AG08395 (cell line): ENCODE measurements around the gene PLEKHA8.

Source experiments
- DNase-seq: peaks from one replicate; pipeline ENCODE4 v3.0.0; 2012; ENCODE audit warnings: mixed read lengths, low spot score

Gene PLEKHA8

DNA sequence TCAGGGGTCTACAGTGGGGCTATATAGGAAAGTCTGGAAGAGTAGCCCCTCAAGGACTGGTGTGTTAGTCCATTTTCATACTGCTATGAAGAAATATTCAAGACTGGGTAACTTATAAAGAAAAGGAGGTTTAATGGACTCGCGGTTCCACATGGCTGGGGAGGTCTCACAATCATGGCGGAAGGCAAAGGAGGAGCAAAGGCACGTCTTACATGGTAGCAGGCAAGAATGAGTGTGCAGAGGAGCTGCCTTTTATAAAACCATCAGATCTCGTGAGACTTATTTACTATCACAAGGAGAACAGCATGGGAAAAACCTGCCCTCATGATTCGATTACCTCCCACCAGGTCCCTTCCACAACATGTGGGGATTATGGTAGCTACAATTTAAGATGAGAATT is 4.7 kb upstream of the PLEKHA8 start:
- DNase-seq = no peak

GRCh38 chr7:30026229-30027064 is 1.8 kb upstream of the PLEKHA8 start, which contains the start of gene FKBP14:
TSS of gene FKBP14 (minus strand) at chr7:30026702. CDS start at chr7:30026508, 194 bp downstream.
- DNase-seq = peak; percentile 98

DNA sequence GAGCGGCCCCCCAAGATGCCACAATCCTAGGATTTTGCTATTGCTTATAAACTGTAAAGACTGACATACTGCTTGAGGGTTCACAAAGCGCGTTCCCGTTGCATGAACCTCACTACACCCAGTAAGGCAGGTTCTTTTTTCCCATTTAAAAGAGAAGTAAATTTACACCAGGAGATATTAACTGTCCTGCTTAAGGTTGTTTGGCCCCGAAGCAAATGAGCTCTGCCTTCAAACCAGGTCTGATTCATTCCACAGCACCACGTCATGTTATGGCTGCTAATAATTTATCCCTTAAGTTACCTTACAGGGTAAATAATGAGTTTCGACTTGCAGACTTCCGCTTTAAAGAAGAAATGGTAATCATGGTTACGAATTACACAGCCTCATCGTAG is 1.2 kb upstream of the PLEKHA8 start:
- DNase-seq = no peak

DNA sequence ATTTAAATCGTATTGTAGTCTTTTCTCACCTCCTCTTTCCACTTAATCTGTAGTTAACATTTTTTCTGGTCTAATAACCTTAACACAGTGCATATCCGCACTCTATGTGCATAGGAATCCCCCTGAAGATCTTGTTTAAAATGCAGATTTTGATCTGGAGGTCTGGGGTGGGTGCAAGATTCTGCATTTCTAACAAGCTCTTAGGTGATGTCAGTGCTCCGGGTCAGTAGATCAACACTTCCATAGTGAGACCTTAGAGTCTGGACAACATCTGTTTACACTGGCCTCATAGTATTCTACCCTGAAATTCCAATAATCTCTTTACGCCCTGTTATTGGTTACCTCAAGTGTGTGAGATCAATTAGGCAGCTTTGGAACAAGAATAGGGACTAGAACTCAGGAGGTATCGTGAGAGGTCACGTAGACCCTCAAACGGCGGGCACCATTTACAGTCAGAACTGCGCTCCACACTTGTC is 434 bp upstream of the PLEKHA8 start:
- DNase-seq = no peak

- peak; percentile 20 for DNase-seq
Observed at GRCh38 chr7:30028749-30029635, 780 bp downstream of the PLEKHA8 start.

GRCh38 chr7:30029696-30030095 is 1.5 kb downstream of the PLEKHA8 start:
- DNase-seq = no peak

DNA sequence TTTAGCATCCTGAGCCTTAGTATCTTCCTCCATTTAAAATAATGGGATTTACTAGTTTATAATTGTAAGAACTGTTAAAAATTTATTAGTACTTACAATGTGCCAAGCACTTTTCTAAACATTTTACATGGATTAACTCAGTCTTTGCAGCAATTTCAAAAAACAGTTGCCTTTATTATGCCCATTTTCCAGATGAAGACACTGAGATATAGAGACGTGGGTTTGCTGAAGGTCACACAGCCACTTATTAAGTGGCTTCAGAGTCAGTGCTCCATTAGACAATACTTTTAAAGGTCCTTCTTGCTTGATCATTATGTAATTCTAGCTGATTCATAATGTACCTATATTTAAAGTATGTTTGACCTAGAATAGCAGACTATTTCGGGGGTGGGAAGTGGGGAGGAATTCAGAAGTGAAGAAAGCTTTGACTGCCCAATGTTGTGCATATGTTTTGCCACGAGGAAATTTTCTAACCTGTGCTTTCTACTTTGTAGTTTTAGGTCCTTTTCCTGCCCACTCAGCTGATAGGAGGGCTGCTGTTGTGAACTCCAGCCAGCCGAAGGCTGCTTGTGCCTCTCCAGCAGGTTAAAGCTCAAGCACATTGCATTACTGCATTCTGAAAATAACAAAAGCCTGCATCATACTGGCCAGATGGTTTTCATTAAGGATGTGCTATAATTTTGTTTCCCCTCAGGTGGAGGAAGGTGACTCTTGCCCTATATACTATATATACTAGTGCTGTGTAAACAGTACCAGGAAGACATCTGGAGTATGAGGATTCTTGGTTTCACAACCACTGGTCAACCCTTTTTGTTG is 4.3 kb downstream of the PLEKHA8 start:
- peak; percentile 14 for DNase-seq

- DNase-seq = no peak
Observed at GRCh38 chr7:30034501-30034900, 6.3 kb downstream of the PLEKHA8 start.

GRCh38 chr7:30036220-30036619 is 8.0 kb downstream of the PLEKHA8 start:
- DNase-seq = no peak

DNA sequence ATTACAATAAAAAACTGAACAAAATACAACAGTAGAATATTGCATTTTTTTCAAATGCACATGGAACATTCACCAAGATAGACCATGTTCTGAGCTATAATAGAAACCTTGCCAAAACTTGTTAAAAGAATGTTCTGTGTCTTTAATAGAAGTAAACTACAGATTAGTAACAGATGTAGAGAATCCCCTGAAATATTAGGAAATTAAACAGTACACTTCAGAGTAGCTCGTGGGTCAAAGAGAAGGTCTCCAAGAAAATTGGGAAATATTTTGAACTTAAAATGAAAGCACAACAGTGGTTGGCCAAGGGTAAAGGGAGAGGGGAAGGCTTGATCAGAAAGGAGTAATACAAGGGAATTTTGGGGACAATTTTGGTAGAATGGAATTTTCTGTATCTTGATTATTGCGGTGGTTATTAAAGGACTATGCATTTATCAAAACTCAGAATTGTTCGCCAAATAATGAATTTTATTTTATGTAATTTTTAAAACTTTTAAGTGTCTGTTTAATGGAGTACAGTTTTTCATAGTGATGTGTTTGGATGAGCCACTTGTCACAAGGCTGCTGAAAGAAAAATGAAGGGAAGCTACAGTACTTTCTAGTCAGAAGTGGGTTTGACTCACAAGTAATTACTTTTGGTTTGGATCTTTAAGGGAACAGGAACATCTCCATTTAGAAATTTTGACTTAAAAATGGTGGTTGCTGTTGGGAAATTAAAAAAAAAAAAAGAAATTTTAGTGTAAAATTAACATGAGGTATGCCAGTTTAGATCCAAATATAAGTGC is 10.2 kb downstream of the PLEKHA8 start:
- peak; percentile 23 for DNase-seq

DNA sequence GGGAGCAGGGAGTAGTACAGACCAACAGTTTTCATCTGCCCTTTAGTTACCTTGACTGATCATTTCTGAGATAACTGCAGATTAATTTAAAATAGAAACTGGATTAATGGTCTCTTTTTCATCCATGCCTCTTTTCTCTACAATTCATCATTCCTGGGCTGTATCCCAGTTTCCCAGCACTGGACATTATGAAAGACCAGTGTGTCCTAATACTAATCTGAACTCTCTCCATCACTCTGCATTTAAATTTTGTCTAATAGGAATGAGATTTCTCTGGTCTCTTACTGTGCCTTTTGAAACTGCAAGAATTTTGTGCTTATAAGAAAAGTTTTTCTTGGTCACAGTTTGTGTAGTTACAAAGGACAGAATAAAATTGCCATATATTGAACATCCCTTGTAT is 12.7 kb downstream of the PLEKHA8 start:
- DNase-seq = no peak

DNA sequence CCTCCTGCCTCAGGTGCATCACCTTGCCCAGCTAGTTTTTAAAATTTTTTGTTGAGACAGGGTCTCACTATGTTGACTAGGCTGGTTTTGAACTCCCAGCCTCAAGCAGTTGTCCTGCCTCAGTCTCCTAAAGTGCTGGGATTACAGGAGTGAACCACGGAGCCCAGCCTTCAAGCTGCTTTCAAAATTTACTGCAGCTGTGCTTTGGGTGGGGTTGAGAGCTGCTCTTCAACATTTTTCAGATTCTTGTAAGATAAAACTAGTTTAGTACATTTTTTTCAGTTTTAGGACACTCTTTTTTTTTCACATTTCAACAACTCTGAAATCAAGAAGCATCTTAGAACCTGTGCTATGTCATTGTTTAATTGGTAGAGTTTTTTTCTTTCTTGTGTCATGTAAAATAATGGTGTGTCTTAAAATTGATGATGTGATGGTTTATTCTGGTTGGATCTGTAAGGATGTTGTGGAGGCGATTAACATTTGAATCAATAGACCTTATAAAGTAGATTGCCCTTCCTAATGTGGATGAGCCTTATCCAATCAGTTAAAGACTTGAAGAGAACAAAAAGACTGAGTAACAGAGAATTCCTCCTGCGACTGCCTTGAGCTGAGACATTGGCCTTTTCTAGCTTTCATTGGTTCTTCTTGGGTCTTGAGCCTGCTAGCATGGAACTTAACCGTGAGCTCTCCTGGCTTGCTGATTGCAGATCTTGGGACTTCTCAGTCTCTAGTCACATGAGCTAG is 13.5 kb downstream of the PLEKHA8 start:
- no peak for DNase-seq

- no peak for DNase-seq
Observed at GRCh38 chr7:30046127-30046770, 18.0 kb downstream of the PLEKHA8 start.

DNA sequence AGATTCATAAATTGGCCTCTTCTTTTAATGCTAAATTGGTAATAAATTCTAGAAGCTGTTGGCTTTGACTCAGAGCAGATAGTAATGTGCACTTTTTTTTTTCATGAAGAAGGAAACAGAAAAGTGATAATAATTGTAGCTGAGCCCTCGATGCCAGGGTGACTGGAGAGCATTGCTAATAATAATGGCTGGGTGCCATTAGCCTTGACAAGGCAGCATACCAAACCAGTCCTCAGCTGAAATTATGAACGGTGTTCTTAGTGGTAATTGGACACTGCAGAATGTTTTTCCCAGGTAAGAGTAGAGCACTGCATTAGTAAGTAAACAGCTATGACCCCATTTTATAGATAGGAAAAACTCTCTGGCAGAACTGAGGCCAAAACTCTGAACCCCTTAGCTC is 18.9 kb downstream of the PLEKHA8 start:
- no peak for DNase-seq

GRCh38 chr7:30048582-30048981 is 20.4 kb downstream of the PLEKHA8 start:
- no peak for DNase-seq

- DNase-seq = no peak
Observed at GRCh38 chr7:30049173-30049572, 21.0 kb downstream of the PLEKHA8 start.

DNA sequence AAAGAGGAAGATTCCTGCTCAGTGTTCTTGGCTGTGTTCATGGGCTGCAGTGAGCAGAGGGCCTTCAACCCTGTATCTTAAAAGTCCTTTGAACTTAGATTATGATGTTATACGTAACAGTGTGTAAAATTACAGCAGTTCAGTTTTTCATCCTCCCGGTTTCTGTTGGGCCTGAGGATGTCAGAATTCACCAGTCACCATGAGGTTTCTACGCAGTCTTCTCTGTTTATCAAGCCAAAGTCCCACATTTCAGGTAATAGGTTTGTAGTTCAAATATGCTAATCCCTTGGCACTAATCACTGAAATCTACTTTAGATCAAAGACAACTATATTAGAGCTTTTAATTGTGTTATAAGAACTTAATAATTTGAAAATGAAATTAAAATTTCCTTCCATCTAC is 24.9 kb downstream of the PLEKHA8 start:
- no peak for DNase-seq

- DNase-seq = no peak
Observed at GRCh38 chr7:30057741-30058140, 29.5 kb downstream of the PLEKHA8 start.

DNA sequence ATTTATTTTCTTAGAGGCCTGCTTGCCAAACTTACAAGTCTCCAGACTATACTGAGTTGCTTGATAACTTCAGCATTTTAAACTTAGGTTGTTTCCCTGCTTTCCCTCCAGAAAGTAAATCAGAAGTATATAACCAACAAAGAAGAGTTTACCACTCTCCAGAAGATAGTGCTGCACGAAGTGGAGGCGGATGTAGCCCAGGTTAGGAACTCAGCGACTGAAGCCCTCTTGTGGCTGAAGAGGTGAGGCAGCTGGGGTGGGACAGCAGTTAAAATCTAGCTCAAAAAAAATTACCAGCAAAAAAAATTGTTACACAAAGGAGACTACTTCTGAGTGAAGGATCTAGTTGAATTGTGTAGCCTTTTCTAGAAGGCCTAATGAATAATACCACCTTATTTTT is 33.6 kb downstream of the PLEKHA8 start:
- peak; percentile 9 for DNase-seq

DNA sequence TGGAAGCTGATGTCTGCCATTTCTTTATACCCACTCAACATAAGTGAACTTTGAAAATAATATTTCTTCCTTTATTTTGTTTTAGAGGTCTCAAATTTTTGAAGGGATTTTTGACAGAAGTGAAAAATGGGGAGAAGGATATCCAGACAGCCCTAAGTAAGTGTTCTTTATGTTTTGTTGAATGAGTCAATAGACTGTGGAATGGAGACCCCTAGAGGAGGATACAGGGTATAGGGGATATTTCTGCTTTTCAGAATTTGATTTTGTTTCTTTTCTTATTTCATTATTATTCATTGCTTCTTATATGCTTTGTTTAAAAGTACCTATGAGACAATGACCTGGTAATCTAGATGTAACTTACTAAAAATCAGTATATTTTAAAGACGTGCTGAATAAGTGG is 34.4 kb downstream of the PLEKHA8 start:
- peak; percentile 59 for DNase-seq
